Effector memory CD4-positive, alpha-beta T cell (primary cell): ENCODE results near the gene HNRNPL.
"Not testable (repeated sequence)": the region's sequence is repeated elsewhere in the genome, so short reads cannot be mapped to it uniquely, and the experiment has no call there.

ENCODE experiments used
- DNase-seq, 3 donors: peaks; one replicate each; pipeline ENCODE4 v3.0.0-alpha.2; 2020
- H3K27ac ChIP-seq: 2 replicates; pipeline ENCODE4 v1.7.0; 2013; ENCODE audit warnings: mild to moderate bottlenecking, low read length, moderate library complexity; ENCODE audit not compliant: insufficient read depth, poor library complexity, severe bottlenecking
- H3K27me3 ChIP-seq: replicated peaks from 2 replicates; pipeline ENCODE4 v1.7.0; 2013; ENCODE audit warnings: mild to moderate bottlenecking, low read length; ENCODE audit not compliant: insufficient read depth, control insufficient read depth, poor library complexity, severe bottlenecking
- H3K36me3 ChIP-seq: 2 replicates; pipeline ENCODE4 v1.7.0; 2013; ENCODE audit warnings: mild to moderate bottlenecking, low read length, moderate library complexity; ENCODE audit not compliant: control insufficient read depth, insufficient read depth
- H3K4me1 ChIP-seq: 2 replicates; pipeline ENCODE4 v1.7.0; 2013; ENCODE audit warnings: low read length, mild to moderate bottlenecking; ENCODE audit not compliant: control insufficient read depth, insufficient read depth, poor library complexity, severe bottlenecking
- H3K4me3 ChIP-seq: 2 replicates; pipeline ENCODE4 v1.7.0; 2013; ENCODE audit warnings: low read length, low read depth, mild to moderate bottlenecking; ENCODE audit not compliant: insufficient read depth, poor library complexity, severe bottlenecking
- H3K9me3 ChIP-seq: 2 replicates; pipeline ENCODE4 v1.7.0; 2013; ENCODE audit warnings: mild to moderate bottlenecking, low read length, moderate library complexity; ENCODE audit not compliant: control insufficient read depth

The HNRNPL gene

DNA sequence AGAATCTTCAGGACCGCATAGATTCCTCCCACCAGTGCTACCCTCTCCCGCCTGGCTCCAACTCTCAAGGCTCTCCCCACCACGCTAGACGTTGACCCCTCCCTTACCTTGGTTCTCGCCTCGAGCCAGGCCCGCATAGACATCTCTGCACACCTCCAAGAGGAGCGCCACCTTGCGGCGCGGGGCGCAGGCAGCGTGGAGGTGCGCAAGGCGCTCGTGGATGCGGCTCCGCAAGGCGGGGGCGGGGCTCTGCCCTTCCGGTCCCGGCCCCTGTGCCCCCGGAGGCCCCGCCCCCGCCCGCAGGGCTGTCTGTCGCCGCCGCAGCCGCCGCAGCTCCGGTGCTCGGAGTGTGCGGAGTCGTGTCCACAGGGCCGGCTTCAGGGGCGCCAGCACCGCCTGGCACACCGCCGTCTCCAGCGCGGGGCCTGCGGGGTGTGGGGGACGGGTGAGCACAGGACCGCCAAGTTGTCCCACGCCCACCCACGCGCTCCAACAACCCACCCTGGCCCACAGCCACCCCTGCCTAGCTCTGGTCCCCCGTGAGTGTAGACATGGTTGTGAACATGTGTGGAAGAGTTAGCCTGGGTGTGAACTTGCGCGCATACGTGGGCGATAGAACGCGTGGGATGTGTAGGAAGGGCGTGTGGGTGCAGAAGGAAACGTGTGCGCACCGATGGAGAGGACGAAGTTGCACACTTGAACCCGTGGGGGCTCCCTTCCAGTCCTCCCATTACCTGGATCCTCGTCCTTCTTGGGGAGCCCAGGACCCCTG, 20.2 kb upstream of the HNRNPL start:
- peaks cover 26% of the 10 kb centered on the region for H3K4me1 ChIP-seq
- peaks cover 8% of the 10 kb centered on the region for H3K36me3 ChIP-seq
- H3K27ac ChIP-seq = peak overlapping the region; percentile 63

GRCh38 chr19:38869160-38869835, 19.5 kb upstream of the HNRNPL start:
- peak in 2 of 3 donors; percentile 9 to 20 for DNase-seq
- H3K9me3 ChIP-seq = no peaks in the 10 kb centered on the region
- peak overlapping the region; percentile 46 for H3K4me3 ChIP-seq
- peaks cover 8% of the 10 kb centered on the region for H3K36me3 ChIP-seq
- no peaks in the 10 kb centered on the region for H3K27me3 ChIP-seq
- peaks cover 33% of the 10 kb centered on the region for H3K4me1 ChIP-seq
- H3K27ac ChIP-seq = peak overlapping the region; percentile 63

More for the DNA sequence above, 20.2 kb upstream of the HNRNPL start:
- no peaks in the 10 kb centered on the region for H3K9me3 ChIP-seq
- H3K4me3 ChIP-seq = peak overlapping the region; percentile 46
- no peaks in the 10 kb centered on the region for H3K27me3 ChIP-seq
- DNase-seq = peak; percentile 88 to 91 (median 89)

GRCh38 chr19:38868551-38868950, 18.8 kb upstream of the HNRNPL start:
- no peaks in the 10 kb centered on the region for H3K9me3 ChIP-seq
- H3K4me1 ChIP-seq = peaks cover 34% of the 10 kb centered on the region
- H3K36me3 ChIP-seq = peaks cover 8% of the 10 kb centered on the region
- H3K27me3 ChIP-seq = no peaks in the 10 kb centered on the region
- DNase-seq = no peak
- H3K27ac ChIP-seq = peak overlapping the region; percentile 22
- no peak overlapping the region for H3K4me3 ChIP-seq

- Histone ChIP-seq H3K4me1 (peaks cover 34% of the 10 kb centered on the region), H3K27ac (no peak overlapping the region)
These were observed 17.5 kb upstream of the HNRNPL start for GRCh38 chr19:38867171-38867780.

DNA sequence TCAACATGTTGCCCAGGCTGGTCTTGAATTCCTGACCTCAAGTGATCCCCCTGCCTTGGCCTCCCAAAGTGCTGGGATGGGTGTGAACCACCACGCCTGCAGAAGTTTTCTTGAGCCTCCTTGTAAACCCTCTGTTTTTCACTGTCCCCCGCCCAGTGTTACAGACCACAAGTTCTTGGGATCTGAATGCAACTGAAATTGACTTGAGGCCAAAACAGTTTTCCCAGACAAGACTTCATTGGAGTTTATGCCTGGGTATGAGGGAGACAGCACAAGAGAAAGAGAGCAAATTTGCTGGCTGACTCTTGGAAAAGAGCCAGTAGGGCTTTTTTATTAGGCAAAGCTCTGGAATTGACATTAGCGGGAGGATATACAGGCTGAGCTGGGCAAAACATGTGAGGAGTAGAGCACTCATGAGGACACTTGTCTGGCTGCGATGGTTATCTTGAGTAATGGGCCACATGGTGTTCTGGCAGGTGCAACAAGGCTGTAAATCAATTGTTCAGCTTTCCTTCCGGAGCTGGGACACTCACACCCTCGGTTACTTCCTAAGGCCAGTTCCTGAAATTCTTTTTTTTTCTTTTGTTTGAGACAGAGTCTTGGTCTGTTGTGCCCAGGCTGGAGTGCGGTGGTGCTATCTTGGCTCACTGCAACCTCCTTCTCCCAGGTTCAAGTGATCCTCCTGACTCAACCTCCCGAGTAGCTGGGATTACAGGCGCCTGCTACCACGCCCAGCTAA, 12.7 kb upstream of the HNRNPL start:
- no peaks in the 10 kb centered on the region for H3K9me3 ChIP-seq
- DNase-seq = no peak
- no peak overlapping the region for H3K4me3 ChIP-seq
- no peak overlapping the region for H3K27ac ChIP-seq
- H3K36me3 ChIP-seq = no peaks in the 10 kb centered on the region
- peaks cover 19% of the 10 kb centered on the region for H3K4me1 ChIP-seq
- no peaks in the 10 kb centered on the region for H3K27me3 ChIP-seq

More at GRCh38 chr19:38867171-38867780, 17.5 kb upstream of the HNRNPL start:
- no peak for DNase-seq
- Histone ChIP-seq H3K9me3 (no peaks in the 10 kb centered on the region), H3K4me3 (no peak overlapping the region), H3K36me3 (peaks cover 8% of the 10 kb centered on the region), H3K27me3 (no peaks in the 10 kb centered on the region)

- DNase-seq = no peak
- H3K9me3 ChIP-seq = no peaks in the 10 kb centered on the region
- no peak overlapping the region for H3K4me3 ChIP-seq
- no peak overlapping the region for H3K27ac ChIP-seq
- H3K36me3 ChIP-seq = no peaks in the 10 kb centered on the region
- peaks cover 21% of the 10 kb centered on the region for H3K4me1 ChIP-seq
- H3K27me3 ChIP-seq = no peaks in the 10 kb centered on the region
These were observed 11.6 kb upstream of the HNRNPL start for GRCh38 chr19:38861368-38861767.

DNA sequence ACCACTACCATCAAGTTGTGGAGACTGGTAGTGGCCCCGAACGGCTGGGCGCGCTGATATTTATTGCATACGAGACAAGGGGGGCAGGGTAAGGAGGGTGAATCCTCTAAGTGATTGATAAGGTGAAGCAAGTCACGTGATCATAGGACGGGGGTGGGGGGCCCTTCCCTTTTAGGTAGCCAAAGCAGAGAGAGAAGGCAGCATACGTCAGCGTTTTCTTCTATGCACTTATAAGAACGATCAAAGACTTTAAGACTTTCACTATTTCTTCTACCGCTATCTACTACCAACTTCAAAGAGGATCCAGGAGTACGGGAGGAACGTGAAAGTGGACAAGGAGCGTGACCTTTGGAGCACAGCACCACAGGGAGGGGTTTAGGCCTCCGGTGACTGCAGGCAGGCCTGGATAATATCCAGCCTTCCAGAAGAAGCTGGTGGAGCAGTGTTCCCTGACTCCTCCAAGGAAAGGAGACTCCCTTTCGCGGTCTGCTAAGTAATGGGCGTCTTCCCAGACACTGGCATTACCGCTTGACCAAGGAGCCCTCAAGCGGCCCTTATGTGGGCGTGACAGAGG, 9.9 kb upstream of the HNRNPL start:
- not testable (repeated sequence) for H3K4me1 ChIP-seq, H3K27ac ChIP-seq, H3K9me3 ChIP-seq, H3K27me3 ChIP-seq, H3K36me3 ChIP-seq, DNase-seq, H3K4me3 ChIP-seq

DNA sequence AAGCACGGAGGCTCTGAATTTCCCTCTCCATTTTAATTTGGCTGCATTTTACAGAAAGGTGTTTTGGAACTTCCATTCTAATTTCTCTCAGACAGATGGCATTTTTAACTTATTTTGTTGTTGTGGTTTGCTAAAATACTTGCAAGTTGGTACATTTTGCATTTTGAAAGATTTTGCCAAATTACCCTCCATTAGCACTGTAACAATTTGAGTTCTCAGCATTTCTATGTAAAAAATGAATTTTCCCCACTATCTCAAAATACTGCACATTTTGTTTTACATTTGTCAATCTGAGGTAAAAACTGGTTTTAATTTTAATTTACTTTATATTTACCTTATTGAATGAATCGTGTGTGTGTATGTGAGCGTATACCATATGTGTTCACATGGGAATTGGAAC, 7.0 kb upstream of the HNRNPL start:
- H3K27me3 ChIP-seq = no peaks in the 10 kb centered on the region
- no peaks in the 10 kb centered on the region for H3K36me3 ChIP-seq
- H3K4me1 ChIP-seq = peaks cover 8% of the 10 kb centered on the region
- no peak for DNase-seq
- peak overlapping the region; percentile 23 for H3K27ac ChIP-seq
- H3K9me3 ChIP-seq = no peaks in the 10 kb centered on the region
- H3K4me3 ChIP-seq = no peak overlapping the region

- H3K4me3 ChIP-seq, DNase-seq, H3K9me3 ChIP-seq, H3K36me3 ChIP-seq, H3K27me3 ChIP-seq, H3K27ac ChIP-seq: not testable (repeated sequence)
- peaks cover 17% of the 10 kb centered on the region for H3K4me1 ChIP-seq
These were observed 6.0 kb upstream of the HNRNPL start for GRCh38 chr19:38855751-38856150.
